GM10248 (cell line): ENCODE data around the gene B9D1.

Experiments used
- CTCF ChIA-PET: fragments of 300-600 bp; sonication (Branson Sonifier 250); formaldehyde crosslinking; extraction: SDS; loops from one replicate; lab custom pipeline; 2021; ENCODE audit warnings: antibody characterized with exemption; lab: Yijun Ruan, JAX
- POLR2A ChIA-PET: fragments of 350-650 bp; sonication (Branson Sonifier 250); formaldehyde crosslinking; extraction: SDS; loops from one replicate; lab custom pipeline; 2020; ENCODE audit warnings: antibody characterized with exemption; lab: Yijun Ruan, JAX
- DNase-seq: peaks from one replicate; pipeline ENCODE4 v3.0.0; 2012; ENCODE audit errors: extremely low spot score
- TF ChIP-seq, protein P1 (sequence below): IDR thresholded peaks from 2 replicates; pipeline ENCODE4 v1.5.1; 2012; ENCODE audit warnings: mild to moderate bottlenecking, low read depth; ENCODE audit errors: extremely low read depth, missing control alignments, control extremely low read depth

Gene B9D1

DNA sequence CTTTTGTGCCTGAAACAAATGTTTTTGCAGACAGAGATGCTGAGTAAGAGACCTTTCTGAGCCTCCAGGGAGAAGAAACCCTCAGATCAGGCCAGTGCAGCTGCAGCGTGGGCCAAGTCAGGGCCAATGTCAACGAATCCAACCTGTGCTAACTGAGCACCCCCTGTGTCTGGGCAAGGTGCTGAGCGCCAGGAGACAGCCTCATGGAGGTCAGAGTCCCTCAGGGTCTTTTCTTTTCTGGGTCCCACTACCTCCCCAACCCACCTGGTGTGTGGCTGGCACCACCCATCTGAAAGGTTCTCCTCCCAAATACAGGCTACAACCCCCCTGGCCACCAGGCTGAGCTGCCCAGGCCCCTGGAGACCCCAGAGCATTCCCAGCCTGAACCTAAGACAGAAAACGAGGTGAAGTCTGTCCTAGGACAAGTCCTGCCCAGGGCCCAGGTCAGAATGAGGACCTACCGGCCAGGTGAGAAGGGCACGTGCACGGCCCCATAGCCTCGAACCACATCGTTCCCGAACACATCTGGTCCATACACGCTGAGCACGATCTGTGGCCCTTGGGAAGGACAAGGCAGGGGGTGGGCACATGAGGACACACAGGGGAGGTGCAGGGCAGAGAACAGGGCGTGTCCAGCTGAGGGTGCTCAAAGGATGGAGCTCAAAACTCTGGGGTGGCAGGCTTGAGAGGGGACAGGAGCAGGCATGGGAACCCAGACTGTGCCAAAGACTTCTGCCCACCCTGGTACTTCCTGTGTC is 15.0 kb downstream of the B9D1 start:
- CTCF ChIA-PET = interaction anchor here (0.9 to 1.1 kb wide), 3 partner anchors 9 to 15 kb away, joined by 3 to 5 read pairs (median 5); partner anchors contain the start of gene B9D1
- TF ChIP-seq, protein P1, sequence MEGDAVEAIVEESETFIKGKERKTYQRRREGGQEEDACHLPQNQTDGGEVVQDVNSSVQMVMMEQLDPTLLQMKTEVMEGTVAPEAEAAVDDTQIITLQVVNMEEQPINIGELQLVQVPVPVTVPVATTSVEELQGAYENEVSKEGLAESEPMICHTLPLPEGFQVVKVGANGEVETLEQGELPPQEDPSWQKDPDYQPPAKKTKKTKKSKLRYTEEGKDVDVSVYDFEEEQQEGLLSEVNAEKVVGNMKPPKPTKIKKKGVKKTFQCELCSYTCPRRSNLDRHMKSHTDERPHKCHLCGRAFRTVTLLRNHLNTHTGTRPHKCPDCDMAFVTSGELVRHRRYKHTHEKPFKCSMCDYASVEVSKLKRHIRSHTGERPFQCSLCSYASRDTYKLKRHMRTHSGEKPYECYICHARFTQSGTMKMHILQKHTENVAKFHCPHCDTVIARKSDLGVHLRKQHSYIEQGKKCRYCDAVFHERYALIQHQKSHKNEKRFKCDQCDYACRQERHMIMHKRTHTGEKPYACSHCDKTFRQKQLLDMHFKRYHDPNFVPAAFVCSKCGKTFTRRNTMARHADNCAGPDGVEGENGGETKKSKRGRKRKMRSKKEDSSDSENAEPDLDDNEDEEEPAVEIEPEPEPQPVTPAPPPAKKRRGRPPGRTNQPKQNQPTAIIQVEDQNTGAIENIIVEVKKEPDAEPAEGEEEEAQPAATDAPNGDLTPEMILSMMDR = no peak
- POLR2A ChIA-PET = no interaction called here
- no peak for DNase-seq

DNA sequence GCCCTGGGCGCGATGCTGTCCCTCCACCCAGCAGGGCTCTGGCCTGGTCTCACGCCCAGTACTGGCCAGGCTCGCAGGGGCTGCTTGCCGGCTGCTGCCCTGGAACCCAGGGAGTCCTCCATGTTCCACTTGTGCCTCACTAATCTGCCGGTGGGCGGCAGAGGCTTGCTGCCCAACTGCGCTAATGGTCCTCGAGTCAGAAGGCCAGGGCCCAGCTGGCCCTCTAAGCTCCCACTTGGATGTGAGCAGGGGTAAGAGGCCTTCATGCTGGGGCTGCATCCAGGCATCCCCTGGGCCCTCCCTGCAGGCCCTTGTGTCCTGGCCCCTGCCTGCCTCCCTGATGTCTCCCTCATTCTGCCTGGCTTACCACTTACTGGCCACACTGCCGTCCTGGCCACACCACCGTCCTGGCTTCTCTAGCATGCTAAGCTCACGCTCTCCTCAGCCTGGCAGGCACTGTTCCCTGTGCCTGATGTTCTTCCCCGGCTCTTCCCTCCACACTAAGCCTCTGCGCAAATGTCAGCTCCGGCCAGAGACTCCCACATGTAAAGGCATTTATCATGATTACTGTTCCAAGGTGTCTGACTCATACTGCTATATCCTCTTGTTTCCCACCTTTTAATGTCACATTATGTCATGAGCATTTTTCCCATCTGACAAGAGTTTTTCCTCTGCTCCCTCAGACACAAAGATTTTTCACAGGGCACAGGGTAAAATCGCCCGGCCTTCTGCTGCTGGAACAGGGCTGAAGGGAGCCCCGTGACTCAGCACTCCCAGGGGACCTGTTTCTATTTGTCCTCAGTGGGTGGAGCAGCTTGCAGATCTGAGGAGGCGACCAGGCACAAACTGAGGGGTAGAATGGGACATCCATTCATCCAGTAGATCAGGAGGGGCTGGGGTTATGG is 15.9 kb downstream of the B9D1 start:
- DNase-seq = no peak
- ChIA-PET POLR2A (no interaction called here), CTCF (interaction anchor here (0.9 to 1.7 kb wide), 5 partner anchors 8 to 16 kb away, joined by 3 to 5 read pairs (median 3); partner anchors contain the start of gene B9D1)
- TF ChIP-seq, protein P1 = no peak

DNA sequence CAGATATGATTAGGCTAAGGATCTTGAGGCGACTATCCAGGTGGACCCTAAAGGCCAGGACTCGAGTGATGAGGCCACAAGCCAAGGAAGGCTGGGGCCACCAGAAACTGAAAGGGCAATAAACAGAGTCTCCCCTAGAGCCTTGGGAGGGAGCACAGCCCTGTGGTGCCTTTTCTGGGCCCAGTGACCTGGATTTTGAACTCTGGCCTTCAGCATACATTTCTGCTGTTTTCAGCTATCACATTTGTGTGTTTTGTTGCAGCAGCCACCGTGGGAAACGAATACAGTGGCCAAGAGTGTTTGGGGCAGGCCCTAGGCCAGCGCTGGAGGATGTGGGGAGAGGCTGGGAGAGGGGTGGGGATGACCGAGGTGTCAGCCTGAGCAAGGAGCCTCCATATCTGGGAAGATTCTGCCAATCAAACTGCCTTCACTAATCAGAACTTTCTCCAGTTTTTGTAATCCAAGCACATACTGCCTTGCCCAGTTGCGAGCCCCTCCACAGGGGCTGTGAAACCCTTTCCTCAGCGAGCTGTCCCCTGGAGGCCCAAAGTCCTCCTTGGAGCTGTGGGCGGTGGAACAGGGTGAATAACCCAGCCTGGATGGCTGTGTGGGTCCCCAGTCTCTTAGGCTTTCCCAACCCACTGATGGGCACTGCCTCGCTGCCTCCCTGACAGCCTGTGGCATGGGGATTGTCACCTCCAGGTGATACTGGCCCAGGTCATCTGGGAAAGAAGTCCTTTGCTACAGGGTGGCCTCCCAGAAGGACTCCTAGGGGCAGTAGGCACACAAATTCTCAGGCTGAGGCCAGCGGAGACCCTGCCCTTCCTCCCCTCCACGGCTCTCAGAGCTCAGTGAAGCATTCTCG is 16.8 kb downstream of the B9D1 start:
- CTCF ChIA-PET = interaction anchor here (1.0 to 1.7 kb wide), 3 partner anchors 8 to 17 kb away, joined by 3 to 4 read pairs (median 3); partner anchors contain the start of gene B9D1
- TF ChIP-seq, protein P1 = no peak
- DNase-seq = no peak
- POLR2A ChIA-PET = no interaction called here

DNA sequence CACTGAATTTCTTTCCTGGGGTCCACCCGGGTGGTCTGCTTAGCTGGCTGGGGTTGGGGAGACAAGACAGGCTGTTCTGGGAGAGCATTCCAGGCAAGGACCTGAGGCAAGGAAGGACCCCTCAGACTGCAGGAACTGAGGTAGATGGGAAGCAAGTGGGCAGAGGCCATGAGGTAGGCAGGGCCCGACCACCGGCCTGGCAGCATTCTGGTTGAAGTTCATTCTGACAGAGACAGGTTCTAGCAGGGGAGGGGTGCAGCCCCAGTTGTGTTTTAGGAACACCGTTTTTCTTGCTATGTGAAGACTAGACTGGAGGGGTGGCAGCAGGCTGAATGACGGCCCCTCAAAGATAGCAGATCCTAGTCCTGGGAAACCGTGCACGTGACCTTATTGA is 17.5 kb downstream of the B9D1 start:
- no peak for DNase-seq
- TF ChIP-seq, protein P1 = no peak
- POLR2A ChIA-PET = no interaction called here
- CTCF ChIA-PET = no interaction called here

DNA sequence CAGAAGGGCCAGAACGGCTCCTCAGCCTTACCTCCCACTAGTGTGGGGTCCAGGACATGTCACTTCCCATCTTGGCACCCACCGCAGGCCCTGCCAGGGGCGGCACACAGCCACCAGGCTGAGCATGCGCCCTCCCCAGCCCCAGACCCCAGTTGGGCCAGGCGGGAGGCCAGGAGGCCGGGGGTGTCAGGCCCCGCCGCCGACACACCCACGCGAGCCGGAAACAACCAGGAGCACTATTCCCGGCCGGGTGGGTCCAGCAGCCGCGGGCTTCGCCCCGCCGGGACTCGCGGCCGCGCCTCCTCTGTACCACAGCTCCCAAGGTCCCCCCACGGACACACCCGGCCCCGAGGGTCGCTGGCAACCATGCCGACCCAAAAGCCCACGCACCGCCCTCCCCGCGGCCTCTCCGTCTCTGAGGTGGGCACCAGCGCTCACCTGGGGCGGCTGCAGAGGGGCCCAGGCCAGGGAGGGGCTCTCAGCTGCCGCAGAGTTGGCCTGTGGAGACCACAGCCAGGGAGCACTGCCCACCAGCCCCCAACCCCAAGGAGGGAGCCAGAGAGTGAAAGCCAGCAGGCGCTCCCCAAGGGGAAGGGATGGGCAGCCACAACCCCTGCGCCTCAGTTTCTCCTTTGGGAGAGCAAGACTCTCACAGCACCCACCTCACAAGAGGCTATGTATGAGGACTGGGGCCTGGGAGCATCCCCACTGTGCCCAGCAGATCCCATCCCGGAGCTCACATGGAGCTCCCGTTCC is 18.0 kb downstream of the B9D1 start:
- ChIA-PET CTCF (interaction anchor here (1.2 kb wide), 1 partner anchor 10 kb away, joined by 3 read pairs; no protein-coding TSS in a partner anchor), POLR2A (no interaction called here)
- DNase-seq = no peak
- TF ChIP-seq, protein P1 = no peak
